Breast epithelium (tissue), 3 donors: ENCODE data around the gene ERGIC3.

Experiments used
- POLR2A ChIP-seq: fragments of 450-650 bp; IDR thresholded peaks from one replicate; pipeline ENCODE4 v1.6.1; 2016; ENCODE audit warnings: antibody characterized with exemption, mild to moderate bottlenecking, moderate library complexity
- POLR2AphosphoS5 ChIP-seq, 3 donors: sonication (generic); formaldehyde crosslinking; IDR thresholded peaks; one replicate each; pipeline ENCODE4 v1.6.1; 2017; ENCODE audit warnings: antibody characterized with exemption in 3 of 3
- TF ChIP-seq, protein P1 (sequence below), 3 donors: fragments of 450-650 bp; IDR thresholded peaks; one replicate each; pipeline ENCODE4 v1.5.1; 2016 to 2017; ENCODE audit warnings: antibody characterized with exemption in 3 of 3, mild to moderate bottlenecking in 3 of 3, moderate library complexity in 3 of 3

DNA sequence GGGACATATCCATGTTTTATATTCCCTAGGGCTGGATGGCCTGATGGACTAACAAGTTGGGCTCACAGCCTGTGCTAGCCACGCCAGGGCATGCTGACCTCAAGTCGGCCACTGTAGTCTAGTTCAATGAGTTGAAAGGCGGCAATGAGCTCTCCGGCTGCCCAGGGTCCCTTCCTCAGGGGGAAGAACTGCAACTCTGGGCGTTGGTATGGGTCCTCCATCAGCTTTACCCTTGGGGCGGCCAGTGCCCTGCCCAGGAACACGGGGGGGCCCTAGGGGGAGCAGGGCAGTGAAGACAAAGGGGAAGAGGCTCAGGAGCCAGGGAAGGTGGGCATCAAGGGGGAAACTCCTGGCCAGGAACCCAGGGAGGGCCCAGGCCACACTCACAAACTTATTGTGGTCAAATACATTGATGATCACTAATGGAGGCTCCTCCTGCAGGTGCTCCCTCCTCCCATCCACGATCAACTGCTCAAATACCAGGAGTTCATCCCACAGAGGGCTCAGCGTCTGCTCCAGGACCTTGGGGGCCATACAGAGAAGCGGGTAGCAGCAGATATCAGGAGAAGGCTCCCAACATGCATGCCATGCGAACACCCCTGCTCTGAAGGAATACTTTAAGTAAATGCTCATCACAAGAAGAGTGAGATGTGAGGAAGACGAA is 41.0 kb downstream of the ERGIC3 start:
- TF ChIP-seq, protein P1, sequence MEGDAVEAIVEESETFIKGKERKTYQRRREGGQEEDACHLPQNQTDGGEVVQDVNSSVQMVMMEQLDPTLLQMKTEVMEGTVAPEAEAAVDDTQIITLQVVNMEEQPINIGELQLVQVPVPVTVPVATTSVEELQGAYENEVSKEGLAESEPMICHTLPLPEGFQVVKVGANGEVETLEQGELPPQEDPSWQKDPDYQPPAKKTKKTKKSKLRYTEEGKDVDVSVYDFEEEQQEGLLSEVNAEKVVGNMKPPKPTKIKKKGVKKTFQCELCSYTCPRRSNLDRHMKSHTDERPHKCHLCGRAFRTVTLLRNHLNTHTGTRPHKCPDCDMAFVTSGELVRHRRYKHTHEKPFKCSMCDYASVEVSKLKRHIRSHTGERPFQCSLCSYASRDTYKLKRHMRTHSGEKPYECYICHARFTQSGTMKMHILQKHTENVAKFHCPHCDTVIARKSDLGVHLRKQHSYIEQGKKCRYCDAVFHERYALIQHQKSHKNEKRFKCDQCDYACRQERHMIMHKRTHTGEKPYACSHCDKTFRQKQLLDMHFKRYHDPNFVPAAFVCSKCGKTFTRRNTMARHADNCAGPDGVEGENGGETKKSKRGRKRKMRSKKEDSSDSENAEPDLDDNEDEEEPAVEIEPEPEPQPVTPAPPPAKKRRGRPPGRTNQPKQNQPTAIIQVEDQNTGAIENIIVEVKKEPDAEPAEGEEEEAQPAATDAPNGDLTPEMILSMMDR (IDR thresholded peaks at IDR 0.05) = no peak
- no peak for TF ChIP-seq POLR2AphosphoS5 (IDR thresholded peaks at IDR 0.05)
- no peak for TF ChIP-seq POLR2A
